Neural crest cell (in vitro differentiated cells): ENCODE measurements around the gene LAMB4. TPM values are rescaled to one million over a fixed set of nuclear protein-coding genes. Genes with fewer than 3 reads are reported as not detected.

Experiments used
- DNase-seq: peaks from one replicate; pipeline ENCODE4 v3.0.0; 2021; ENCODE audit warnings: low read depth, mixed read lengths, low spot score
- H3K27ac Mint-ChIP-seq: one replicate; pipeline ENCODE4 v1.8.0; 2021; ENCODE audit warnings: mild to moderate bottlenecking, mixed read lengths; ENCODE audit not compliant: unreplicated experiment
- H3K27me3 Mint-ChIP-seq: 2 replicates; pipeline ENCODE4 v1.8.0; 2021; ENCODE audit warnings: low read depth, mild to moderate bottlenecking, mixed read lengths
- H3K36me3 Mint-ChIP-seq: 2 replicates; pipeline ENCODE4 v1.8.0; 2021; ENCODE audit warnings: low read depth, mild to moderate bottlenecking, mixed read lengths
- H3K4me1 Mint-ChIP-seq: 2 replicates; pipeline ENCODE4 v1.8.0; 2021; ENCODE audit warnings: mixed read lengths
- H3K4me3 Mint-ChIP-seq: one replicate; pipeline ENCODE4 v1.8.0; 2021; ENCODE audit warnings: mild to moderate bottlenecking, mixed read lengths
- H3K9me3 Mint-ChIP-seq: 2 replicates; pipeline ENCODE4 v1.8.0; 2021; ENCODE audit warnings: mixed read lengths
- CTCF ChIP-seq: fragments of 200-600 bp; sonication (generic); conservative IDR thresholded peaks from 2 replicates; pipeline ENCODE4 v1.5.0; 2021; ENCODE audit warnings: antibody characterized with exemption, mild to moderate bottlenecking
- total RNA-seq: library from RNA; stranded (reverse); gene quantifications from 2 replicates; pipeline ENCODE4 v1.2.1, GENCODE V29; 2021

The LAMB4 gene
- total RNA-seq, 1 donor from 2014 or later = 0.16 TPM

- Mint-ChIP-seq H3K4me1 (peaks cover 5% of the 10 kb centered on the region), H3K9me3 (no peaks in the 10 kb centered on the region), H3K4me3 (no peak overlapping the region), H3K27ac (no peak overlapping the region), H3K36me3 (no peaks in the 10 kb centered on the region), H3K27me3 (no peaks in the 10 kb centered on the region)
- no peak for TF ChIP-seq CTCF
- DNase-seq = no peak
Measured at GRCh38 chr7:108044345-108044744, 85.8 kb downstream of the LAMB4 start.

DNA sequence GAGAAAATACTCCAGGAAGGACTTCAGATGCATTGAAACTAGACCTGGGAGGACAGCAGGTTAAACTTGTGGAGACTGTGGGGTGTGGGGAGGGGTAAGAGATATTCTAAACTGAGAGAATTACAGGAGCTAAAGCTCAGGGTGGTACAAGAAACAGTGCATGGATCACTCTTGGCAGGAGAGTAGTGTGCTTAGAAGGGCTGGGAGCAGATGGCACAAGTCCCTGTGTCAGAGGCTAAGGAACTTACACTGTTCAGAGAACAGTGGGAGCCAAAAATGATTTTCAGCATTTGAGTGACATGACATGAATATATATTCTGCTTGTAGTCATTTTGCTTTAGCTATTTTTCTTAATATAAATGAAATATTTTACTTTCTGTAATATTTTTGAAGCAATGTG, 91.2 kb downstream of the LAMB4 start:
- no peak for TF ChIP-seq CTCF
- Mint-ChIP-seq H3K27ac (no peak overlapping the region), H3K27me3 (no peaks in the 10 kb centered on the region), H3K36me3 (no peaks in the 10 kb centered on the region), H3K4me1 (no peaks in the 10 kb centered on the region), H3K9me3 (no peaks in the 10 kb centered on the region), H3K4me3 (no peak overlapping the region)
- no peak for DNase-seq

DNA sequence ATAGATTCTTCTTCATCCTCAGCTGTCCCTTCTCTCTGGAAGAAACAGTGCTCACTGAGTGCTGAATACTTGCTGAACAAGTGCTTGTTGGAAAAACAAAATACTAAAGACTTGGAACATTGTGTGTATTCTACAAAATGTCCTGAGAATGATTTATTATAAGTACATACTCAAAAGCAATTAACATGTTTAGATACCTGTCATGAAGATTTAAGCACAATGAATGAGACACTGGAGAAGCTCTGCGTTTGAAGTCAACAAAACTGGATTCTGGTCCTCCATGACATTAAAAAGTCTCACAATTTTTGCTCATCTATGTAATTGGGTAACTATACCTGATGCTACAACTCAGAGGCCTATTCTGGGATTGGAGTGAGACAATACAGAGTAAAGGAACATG, 92.4 kb downstream of the LAMB4 start:
- no peaks in the 10 kb centered on the region for H3K36me3 Mint-ChIP-seq
- no peak overlapping the region for H3K27ac Mint-ChIP-seq
- no peaks in the 10 kb centered on the region for H3K9me3 Mint-ChIP-seq
- DNase-seq = no peak
- TF ChIP-seq CTCF = no peak
- H3K4me1 Mint-ChIP-seq = no peaks in the 10 kb centered on the region
- no peaks in the 10 kb centered on the region for H3K27me3 Mint-ChIP-seq
- H3K4me3 Mint-ChIP-seq = no peak overlapping the region

DNA sequence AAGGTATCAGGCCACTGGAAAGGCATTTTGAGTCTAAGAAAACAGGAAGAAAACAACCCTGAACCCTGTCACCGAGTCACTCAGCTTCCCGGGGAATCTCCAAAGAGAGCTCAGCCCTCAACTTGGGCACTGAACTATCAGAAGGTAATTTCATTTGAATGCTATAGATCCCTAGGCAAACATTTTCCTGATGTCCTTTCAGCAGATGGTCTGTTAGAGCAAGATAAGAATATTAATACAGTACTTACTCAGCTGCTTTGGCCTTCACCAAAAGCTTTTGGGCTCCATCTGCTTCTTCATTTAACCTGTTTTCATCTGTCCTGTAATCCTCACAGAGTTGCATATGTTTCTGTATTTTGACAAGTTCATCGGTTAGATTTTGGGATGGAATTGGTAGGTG, 93.0 kb downstream of the LAMB4 start:
- Mint-ChIP-seq H3K4me3 (no peak overlapping the region), H3K27ac (no peak overlapping the region), H3K4me1 (no peaks in the 10 kb centered on the region), H3K9me3 (no peaks in the 10 kb centered on the region), H3K36me3 (no peaks in the 10 kb centered on the region), H3K27me3 (no peaks in the 10 kb centered on the region)
- DNase-seq = no peak
- TF ChIP-seq CTCF = no peak

DNA sequence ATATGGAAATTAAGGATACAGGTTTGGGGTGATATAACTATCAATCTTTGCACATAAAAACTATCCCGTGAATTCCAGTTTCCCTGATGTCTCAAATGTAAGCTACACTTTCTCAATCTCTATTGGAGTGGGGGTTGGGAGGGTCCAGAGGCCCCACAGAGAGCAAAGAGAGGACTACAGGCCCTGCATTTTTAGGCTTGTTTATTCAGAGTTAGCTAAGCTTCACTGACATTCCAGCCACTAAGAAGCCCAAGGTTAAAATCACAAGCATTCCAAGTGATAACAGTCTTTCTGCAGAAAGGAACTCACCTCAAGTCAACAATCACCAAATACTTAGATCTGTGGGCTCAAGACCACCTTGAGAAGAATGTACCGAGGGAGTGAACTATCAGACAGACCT, 95.6 kb downstream of the LAMB4 start:
- no peak for DNase-seq
- no peak overlapping the region for H3K27ac Mint-ChIP-seq
- no peaks in the 10 kb centered on the region for H3K9me3 Mint-ChIP-seq
- no peaks in the 10 kb centered on the region for H3K4me1 Mint-ChIP-seq
- TF ChIP-seq CTCF = no peak
- H3K27me3 Mint-ChIP-seq = no peaks in the 10 kb centered on the region
- no peaks in the 10 kb centered on the region for H3K36me3 Mint-ChIP-seq
- no peak overlapping the region for H3K4me3 Mint-ChIP-seq
